H1 (cell line): ENCODE data around the gene ADCY6. TPM values are rescaled to one million over a fixed set of nuclear protein-coding genes. Genes with fewer than 3 reads are reported as not detected.

Experiments
- CTCF ChIA-PET: fragments of 300-600 bp; sonication (Branson Sonifier 250); formaldehyde crosslinking; loops from one replicate; lab custom pipeline; 2021; ENCODE audit not compliant: partially characterized antibody; lab: Charles Lee
- POLR2A ChIA-PET: fragments of 300-600 bp; sonication (Branson Sonifier 250); formaldehyde crosslinking; loops from one replicate; lab custom pipeline; 2021; ENCODE audit warnings: inconsistent platforms; ENCODE audit not compliant: partially characterized antibody; lab: Charles Lee
- DNase-seq, 2 experiments: peaks; one replicate each; pipeline versions ENCODE4 v3.0.0 to v3.0.0-alpha.2; 2010 to 2022; ENCODE audit warnings: low spot score in 2 of 2, low read depth in 1 of 2, mixed read lengths in 1 of 2
- FAIRE-seq: peaks from 2 replicates; lab custom pipeline; 2011; peaks lifted over from hg19 to GRCh38; lab: Jason Lieb, UNC
- H2AFZ ChIP-seq: 2 replicates; pipeline ENCODE4 v1.8.1; 2012; ENCODE audit warnings: low read length, inconsistent platforms
- H2AK5ac ChIP-seq: 2 replicates; pipeline ENCODE4 v1.6.1; 2013; ENCODE audit warnings: low read depth, low read length
- H2BK120ac ChIP-seq: replicated peaks from 2 replicates; pipeline ENCODE3; 2013; ENCODE audit warnings: low read depth, low read length, inconsistent platforms
- H2BK12ac ChIP-seq: 2 replicates; pipeline ENCODE4 v1.6.1; 2013; ENCODE audit warnings: low read depth, low read length
- H2BK15ac ChIP-seq: 2 replicates; pipeline ENCODE4 v1.6.1; 2013; ENCODE audit warnings: low read length
- H2BK20ac ChIP-seq: 2 replicates; pipeline ENCODE4 v1.6.1; 2013; ENCODE audit warnings: low read length
- H2BK5ac ChIP-seq: 2 replicates; pipeline ENCODE4 v1.6.1; 2013; ENCODE audit warnings: low read depth, low read length
- H3K14ac ChIP-seq: 2 replicates; pipeline ENCODE4 v1.6.1; 2013; ENCODE audit warnings: inconsistent platforms; ENCODE audit not compliant: insufficient read length
- H3K18ac ChIP-seq: 2 replicates; pipeline ENCODE4 v1.6.1; 2013; ENCODE audit warnings: low read length; ENCODE audit errors: extremely low read depth
- H3K23ac ChIP-seq: 2 replicates; pipeline ENCODE4 v1.6.1; 2013; ENCODE audit warnings: inconsistent platforms; ENCODE audit not compliant: insufficient read length
- H3K23me2 ChIP-seq: 2 replicates; pipeline ENCODE4 v1.6.1; 2013; ENCODE audit warnings: low read depth, low read length
- H3K27ac ChIP-seq: 2 replicates; pipeline ENCODE4 v1.6.1; 2011; ENCODE audit warnings: low read depth, low read length, inconsistent platforms
- H3K27me3 ChIP-seq, 4 experiments: replicated peaks in 1 of 4; 1 replicate in 1 of 4; 2 replicates in 3 of 4; pipeline versions ENCODE4 v1.6.1 to v1.8.1; 2011 to 2013; ENCODE audit warnings: low read length in 3 of 4, mild to moderate bottlenecking in 3 of 4, inconsistent platforms in 2 of 4, mixed read lengths in 2 of 4, moderate library complexity in 1 of 4; ENCODE audit not compliant: control insufficient read depth in 3 of 4, insufficient read depth in 3 of 4; ENCODE audit errors: extremely low read depth in 1 of 4
- H3K36me3 ChIP-seq, 4 experiments: 2 replicates each; pipeline versions ENCODE4 v1.6.1 to v1.8.1; 2011 to 2013; ENCODE audit warnings: mild to moderate bottlenecking in 4 of 4, low read length in 3 of 4, moderate library complexity in 2 of 4, control low read depth in 1 of 4, inconsistent platforms in 1 of 4; ENCODE audit not compliant: insufficient read depth in 4 of 4, control insufficient read depth in 2 of 4
- H3K4ac ChIP-seq: replicated peaks from 2 replicates; pipeline ENCODE3; 2013; ENCODE audit warnings: low read length, low read depth, mixed read lengths, inconsistent platforms; ENCODE audit not compliant: insufficient read length
- H3K4me1 ChIP-seq, 4 experiments: replicated peaks in 1 of 4; 1 replicate in 1 of 4; 2 replicates in 3 of 4; pipeline versions ENCODE4 v1.6.1 to v1.8.1; 2011 to 2013; ENCODE audit warnings: low read length in 3 of 4, inconsistent platforms in 2 of 4, mixed read lengths in 1 of 4; ENCODE audit not compliant: insufficient read depth in 4 of 4, control insufficient read depth in 3 of 4
- H3K4me2 ChIP-seq, 2 experiments: 2 replicates each; pipeline versions ENCODE4 v1.6.1 to v1.8.1; 2011 to 2013; ENCODE audit warnings: low read depth in 2 of 2, low read length in 2 of 2, control low read depth in 1 of 2, inconsistent platforms in 1 of 2, mild to moderate bottlenecking in 1 of 2; ENCODE audit not compliant: insufficient read depth in 1 of 2
- H3K4me3 ChIP-seq, 4 experiments: fragments of 200-600, 300-600 bp in 1 of 4; sonication (generic), shearing (Covaris generic), sonication (Bioruptor Twin) in 1 of 4; 2 replicates each; pipeline versions ENCODE4 v1.5.1 to v1.8.1; 2011 to 2016; ENCODE audit warnings: low read length in 4 of 4, low read depth in 3 of 4, control low read depth in 2 of 4, inconsistent platforms in 2 of 4, mild to moderate bottlenecking in 2 of 4, mixed read lengths in 1 of 4, moderate library complexity in 1 of 4; ENCODE audit not compliant: insufficient read depth in 2 of 4; ENCODE audit errors: extremely low read depth in 1 of 4
- H3K56ac ChIP-seq: replicated peaks from 2 replicates; pipeline ENCODE3; 2013; ENCODE audit warnings: low read depth, mild to moderate bottlenecking, mixed read lengths, low read length, inconsistent platforms; ENCODE audit not compliant: insufficient read length
- H3K79me1 ChIP-seq: 2 replicates; pipeline ENCODE4 v1.6.1; 2013; ENCODE audit warnings: low read depth, low read length, control low read depth
- H3K79me2 ChIP-seq, 2 experiments: 2 replicates each; pipeline versions ENCODE4 v1.6.1 to v1.8.1; 2012 to 2013; ENCODE audit warnings: low read length in 2 of 2, mild to moderate bottlenecking in 2 of 2, inconsistent platforms in 1 of 2; ENCODE audit not compliant: insufficient read depth in 2 of 2, control insufficient read depth in 1 of 2
- H3K9ac ChIP-seq, 4 experiments: replicated peaks in 1 of 4; 1 replicate in 1 of 4; 2 replicates in 3 of 4; pipeline versions ENCODE4 v1.6.1 to v1.8.1; 2011 to 2013; ENCODE audit warnings: low read depth in 3 of 4, low read length in 3 of 4, control low read depth in 2 of 4, mild to moderate bottlenecking in 2 of 4, moderate library complexity in 2 of 4, inconsistent platforms in 1 of 4; ENCODE audit errors: extremely low read depth in 1 of 4
- H3K9me3 ChIP-seq, 2 experiments: 2 replicates each; pipeline versions ENCODE4 v1.6.1 to v1.8.1; 2012 to 2013; ENCODE audit warnings: mild to moderate bottlenecking in 2 of 2, moderate library complexity in 2 of 2, control low read depth in 1 of 2, inconsistent platforms in 1 of 2, low read depth in 1 of 2, low read length in 1 of 2, mixed read lengths in 1 of 2; ENCODE audit not compliant: insufficient read depth in 2 of 2
- H4K20me1 ChIP-seq, 2 experiments: replicated peaks in 1 of 2; 2 replicates each; pipeline versions ENCODE3 to v1.8.1; 2011 to 2013; ENCODE audit warnings: inconsistent platforms in 2 of 2, low read length in 2 of 2, mild to moderate bottlenecking in 1 of 2; ENCODE audit not compliant: insufficient read depth in 2 of 2, control insufficient read depth in 1 of 2
- H4K5ac ChIP-seq: 2 replicates; pipeline ENCODE4 v1.6.1; 2013; ENCODE audit warnings: low read length, low read depth, mixed read lengths, inconsistent platforms; ENCODE audit not compliant: insufficient read length
- H4K8ac ChIP-seq: 2 replicates; pipeline ENCODE4 v1.8.0; 2013; ENCODE audit warnings: mild to moderate bottlenecking, moderate library complexity, low read length, inconsistent platforms; ENCODE audit not compliant: insufficient read depth; ENCODE audit errors: extremely low read depth
- H4K91ac ChIP-seq: replicated peaks from 2 replicates; pipeline ENCODE3; 2013; ENCODE audit warnings: low read length, mixed read lengths, inconsistent platforms; ENCODE audit not compliant: insufficient read length
- SIX5 ChIP-seq: IDR thresholded peaks from 2 replicates; pipeline ENCODE4 v1.6.1; 2011; ENCODE audit warnings: mild to moderate bottlenecking, low read depth, low read length
- WGBS, 2 experiments: shearing (Covaris generic) in 1 of 2; methylation state at CpG; one replicate each; pipeline versions ENCODE4 v1.1.6 to v1.1.7; 2013 to 2015; ENCODE audit warnings: low lambda C conversion rate in 2 of 2, mixed read lengths in 2 of 2, inconsistent platforms in 1 of 2, low coverage in 1 of 2, missing lambda C conversion rate in 1 of 2; ENCODE audit not compliant: insufficient replicate concordance in 2 of 2, insufficient coverage in 1 of 2, insufficient read length in 1 of 2; ENCODE audit errors: extremely low coverage in 1 of 2, missing lambda C conversion rate in 1 of 2; 5-methylcytosine and 5-hydroxymethylcytosine counted together
- polyA plus RNA-seq, 7 experiments: library from polyadenylated mRNA; depleted of rRNA in 3 of 7; stranded (reverse) in 5 of 7; unstranded in 2 of 7; fragments of >200 nt in 5 of 7; fragments of 200-250 nt in 2 of 7; gene quantifications; 1 replicate in 5 of 7; 2 replicates in 1 of 7; 4 replicates in 1 of 7; pipeline versions ENCODE4 v1.2.1 to v1.2.3, GENCODE V29; 2011 to 2013; ENCODE audit warnings: missing spikeins in 2 of 7, mixed read lengths in 2 of 7
- total RNA-seq: library from RNA; stranded (reverse); fragmentation: NEBNext Ultra II Directional; extraction: Animal tissue kit (Norgen Biotek cat#: 25700); gene quantifications from 2 replicates; pipeline ENCODE4 v1.2.1, GENCODE V29; 2021

The ADCY6 gene
- total and polyA plus RNA-seq, 2 of the 8 experiments (the other 6 are each of a cell fraction or from before 2014, with no cell fraction given): 11.7 to 17.5 TPM

GRCh38 chr12:48828293-48828692, 39.4 kb upstream of the ADCY6 start:
- Histone ChIP-seq H2AK5ac (no peak overlapping the region), H2BK15ac (no peak overlapping the region), H3K27me3 (no peaks in the 10 kb centered on the region), H2BK120ac (no peak overlapping the region), H2BK5ac (no peak overlapping the region; the same call in 1 of the 2 replicates), H3K4ac (no peak overlapping the region), H3K79me2 (no peaks in the 10 kb centered on the region), H3K4me1 (peaks cover 0 to 4% (median 0%) of the 10 kb centered on the region in 4 experiments; a peak in 1 of 7 replicates), H3K23me2 (peaks cover 3% of the 10 kb centered on the region; the same call in 1 of the 2 replicates), H2AFZ (no peak overlapping the region), H3K4me2 (no peak overlapping the region), H3K36me3 (peaks cover 36 to 59% (median 50%) of the 10 kb centered on the region in 4 experiments), H3K27ac (no peak overlapping the region), H4K5ac (no peak overlapping the region), H3K4me3 (no peak overlapping the region), H2BK20ac (no peak overlapping the region), H4K91ac (no peak overlapping the region), H2BK12ac (no peak overlapping the region), H3K79me1 (no peaks in the 10 kb centered on the region), H3K56ac (no peak overlapping the region), H4K8ac (no peak overlapping the region; the same call in 1 of the 2 replicates), H4K20me1 (peaks cover 5 to 15% of the 10 kb centered on the region in 2 experiments), H3K9me3 (no peaks in the 10 kb centered on the region), H3K18ac (no peak overlapping the region), H3K23ac (no peak overlapping the region), H3K9ac (no peak overlapping the region), H3K14ac (no peak overlapping the region)
- POLR2A ChIA-PET: interaction anchor here (1.2 to 8.3 kb wide), 8 partner anchors 10 to 222 kb away, joined by 4 to 48 read pairs (median 6); partner anchors contain the start of genes DDX23 and RND1
- no peak for DNase-seq
- no peak for TF ChIP-seq SIX5
- CTCF ChIA-PET: interaction anchor here (0.8 to 10.1 kb wide), 9 partner anchors 9 to 216 kb away, joined by 3 to 121 read pairs (median 4); partner anchors contain the start of genes CACNB3 and WNT1
- WGBS, 2 experiments: 78% methylated on average over 2 of the region's 2 CpGs; no CpG with 5 or more reads in 1 of the 2 experiments
- no peak for FAIRE-seq
